Neural crest cell (in vitro differentiated cells): ENCODE results near the gene THBS3. TPM values are rescaled to one million over a fixed set of nuclear protein-coding genes. Genes with fewer than 3 reads are reported as not detected.
A peak's percentile ranks its signal among the peaks of the same experiment; 100 is the strongest.
"Not testable (repeated sequence)": the region's sequence is repeated elsewhere in the genome, so short reads cannot be mapped to it uniquely, and the experiment has no call there.

ENCODE experiments used
- DNase-seq: peaks from one replicate; pipeline ENCODE4 v3.0.0; 2021; ENCODE audit warnings: low read depth, mixed read lengths, low spot score
- H3K27ac Mint-ChIP-seq: one replicate; pipeline ENCODE4 v1.8.0; 2021; ENCODE audit warnings: mild to moderate bottlenecking, mixed read lengths; ENCODE audit not compliant: unreplicated experiment
- H3K27me3 Mint-ChIP-seq: 2 replicates; pipeline ENCODE4 v1.8.0; 2021; ENCODE audit warnings: low read depth, mild to moderate bottlenecking, mixed read lengths
- H3K36me3 Mint-ChIP-seq: 2 replicates; pipeline ENCODE4 v1.8.0; 2021; ENCODE audit warnings: low read depth, mild to moderate bottlenecking, mixed read lengths
- H3K4me1 Mint-ChIP-seq: 2 replicates; pipeline ENCODE4 v1.8.0; 2021; ENCODE audit warnings: mixed read lengths
- H3K4me3 Mint-ChIP-seq: one replicate; pipeline ENCODE4 v1.8.0; 2021; ENCODE audit warnings: mild to moderate bottlenecking, mixed read lengths
- H3K9me3 Mint-ChIP-seq: 2 replicates; pipeline ENCODE4 v1.8.0; 2021; ENCODE audit warnings: mixed read lengths
- CTCF ChIP-seq: fragments of 200-600 bp; sonication (generic); conservative IDR thresholded peaks from 2 replicates; pipeline ENCODE4 v1.5.0; 2021; ENCODE audit warnings: antibody characterized with exemption, mild to moderate bottlenecking
- total RNA-seq: library from RNA; stranded (reverse); gene quantifications from 2 replicates; pipeline ENCODE4 v1.2.1, GENCODE V29; 2021

THBS3 gene
- total RNA-seq, 1 donor from 2014 or later: 21.4 TPM

- TF ChIP-seq CTCF: no peak
- Mint-ChIP-seq H3K4me3 (peak overlapping the region; percentile 100), H3K27me3 (peaks cover 3% of the 10 kb centered on the region), H3K4me1 (peaks cover 46% of the 10 kb centered on the region), H3K9me3 (no peaks in the 10 kb centered on the region), H3K36me3 (peaks cover 6% of the 10 kb centered on the region), H3K27ac (peak overlapping the region; percentile 97)
- DNase-seq: no peak
Measured at GRCh38 chr1:155171836-155172731, 35.6 kb downstream of the THBS3 start.

GRCh38 chr1:155170806-155171205 is 36.9 kb downstream of the THBS3 start:
- TF ChIP-seq CTCF: no peak
- Mint-ChIP-seq H3K36me3 (peaks cover 6% of the 10 kb centered on the region), H3K4me1 (peaks cover 43% of the 10 kb centered on the region), H3K4me3 (peak overlapping the region; percentile 100), H3K27ac (no peak overlapping the region), H3K27me3 (peaks cover 3% of the 10 kb centered on the region), H3K9me3 (no peaks in the 10 kb centered on the region)
- DNase-seq: no peak

GRCh38 chr1:155170101-155170785 is 37.5 kb downstream of the THBS3 start:
- peaks cover 43% of the 10 kb centered on the region for H3K4me1 Mint-ChIP-seq
- H3K27me3 Mint-ChIP-seq: peaks cover 3% of the 10 kb centered on the region
- peaks cover 6% of the 10 kb centered on the region for H3K36me3 Mint-ChIP-seq
- peak overlapping the region; percentile 78 for H3K4me3 Mint-ChIP-seq
- no peak for DNase-seq
- no peaks in the 10 kb centered on the region for H3K9me3 Mint-ChIP-seq
- H3K27ac Mint-ChIP-seq: no peak overlapping the region
- no peak for TF ChIP-seq CTCF

GRCh38 chr1:155169541-155169940 is 38.2 kb downstream of the THBS3 start:
- no peak for DNase-seq
- H3K27me3 Mint-ChIP-seq: peaks cover 3% of the 10 kb centered on the region
- TF ChIP-seq CTCF: no peak
- H3K27ac Mint-ChIP-seq: no peak overlapping the region
- no peaks in the 10 kb centered on the region for H3K9me3 Mint-ChIP-seq
- H3K36me3 Mint-ChIP-seq: peaks cover 6% of the 10 kb centered on the region
- peaks cover 37% of the 10 kb centered on the region for H3K4me1 Mint-ChIP-seq
- H3K4me3 Mint-ChIP-seq: peak overlapping the region; percentile 22

- peaks cover 4% of the 10 kb centered on the region for H3K9me3 Mint-ChIP-seq
- peaks cover 31% of the 10 kb centered on the region for H3K4me1 Mint-ChIP-seq
- H3K4me3 Mint-ChIP-seq: peak overlapping the region; percentile 41
- H3K27ac Mint-ChIP-seq: no peak overlapping the region
- H3K36me3 Mint-ChIP-seq: peaks cover 6% of the 10 kb centered on the region
- TF ChIP-seq CTCF: no peak
- no peak for DNase-seq
- H3K27me3 Mint-ChIP-seq: peaks cover 3% of the 10 kb centered on the region
Measured at GRCh38 chr1:155168456-155169210, 39.1 kb downstream of the THBS3 start.

- Mint-ChIP-seq H3K4me1 (peaks cover 25% of the 10 kb centered on the region), H3K4me3 (peak overlapping the region; percentile 79)
- not testable (repeated sequence) for H3K36me3 Mint-ChIP-seq, H3K27ac Mint-ChIP-seq, H3K27me3 Mint-ChIP-seq, H3K9me3 Mint-ChIP-seq, DNase-seq
Measured at GRCh38 chr1:155168105-155168445, 39.6 kb downstream of the THBS3 start.
